ENCODE data around the gene ST6GALNAC4.

Gene ST6GALNAC4

DNA sequence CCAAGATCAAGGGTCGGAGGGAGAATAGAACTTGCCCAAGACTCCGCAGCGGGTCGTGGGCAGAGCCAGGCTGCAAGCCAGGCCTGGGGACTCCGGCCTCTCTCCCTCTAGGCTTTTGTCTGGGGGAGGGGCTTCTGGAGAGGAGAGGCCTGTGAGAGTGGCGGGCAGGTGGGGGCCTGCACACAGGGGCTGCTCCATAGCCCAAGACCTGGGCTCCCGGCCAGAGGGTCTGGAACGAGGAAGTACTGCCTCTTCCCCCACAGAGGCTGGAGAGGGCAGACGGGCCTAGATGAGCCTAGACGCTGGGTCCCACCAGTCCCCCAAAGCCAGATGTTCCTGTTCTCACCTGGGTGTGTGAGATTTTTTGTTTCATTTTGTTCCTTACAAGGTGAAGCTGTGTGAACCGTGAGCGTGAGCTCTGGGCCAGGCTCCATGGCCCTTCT lies 12.3 kb downstream of the ST6GALNAC4 start:
- TF ChIP-seq, protein P1, sequence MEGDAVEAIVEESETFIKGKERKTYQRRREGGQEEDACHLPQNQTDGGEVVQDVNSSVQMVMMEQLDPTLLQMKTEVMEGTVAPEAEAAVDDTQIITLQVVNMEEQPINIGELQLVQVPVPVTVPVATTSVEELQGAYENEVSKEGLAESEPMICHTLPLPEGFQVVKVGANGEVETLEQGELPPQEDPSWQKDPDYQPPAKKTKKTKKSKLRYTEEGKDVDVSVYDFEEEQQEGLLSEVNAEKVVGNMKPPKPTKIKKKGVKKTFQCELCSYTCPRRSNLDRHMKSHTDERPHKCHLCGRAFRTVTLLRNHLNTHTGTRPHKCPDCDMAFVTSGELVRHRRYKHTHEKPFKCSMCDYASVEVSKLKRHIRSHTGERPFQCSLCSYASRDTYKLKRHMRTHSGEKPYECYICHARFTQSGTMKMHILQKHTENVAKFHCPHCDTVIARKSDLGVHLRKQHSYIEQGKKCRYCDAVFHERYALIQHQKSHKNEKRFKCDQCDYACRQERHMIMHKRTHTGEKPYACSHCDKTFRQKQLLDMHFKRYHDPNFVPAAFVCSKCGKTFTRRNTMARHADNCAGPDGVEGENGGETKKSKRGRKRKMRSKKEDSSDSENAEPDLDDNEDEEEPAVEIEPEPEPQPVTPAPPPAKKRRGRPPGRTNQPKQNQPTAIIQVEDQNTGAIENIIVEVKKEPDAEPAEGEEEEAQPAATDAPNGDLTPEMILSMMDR (IDR thresholded peaks at IDR 0.05): no peak

DNA sequence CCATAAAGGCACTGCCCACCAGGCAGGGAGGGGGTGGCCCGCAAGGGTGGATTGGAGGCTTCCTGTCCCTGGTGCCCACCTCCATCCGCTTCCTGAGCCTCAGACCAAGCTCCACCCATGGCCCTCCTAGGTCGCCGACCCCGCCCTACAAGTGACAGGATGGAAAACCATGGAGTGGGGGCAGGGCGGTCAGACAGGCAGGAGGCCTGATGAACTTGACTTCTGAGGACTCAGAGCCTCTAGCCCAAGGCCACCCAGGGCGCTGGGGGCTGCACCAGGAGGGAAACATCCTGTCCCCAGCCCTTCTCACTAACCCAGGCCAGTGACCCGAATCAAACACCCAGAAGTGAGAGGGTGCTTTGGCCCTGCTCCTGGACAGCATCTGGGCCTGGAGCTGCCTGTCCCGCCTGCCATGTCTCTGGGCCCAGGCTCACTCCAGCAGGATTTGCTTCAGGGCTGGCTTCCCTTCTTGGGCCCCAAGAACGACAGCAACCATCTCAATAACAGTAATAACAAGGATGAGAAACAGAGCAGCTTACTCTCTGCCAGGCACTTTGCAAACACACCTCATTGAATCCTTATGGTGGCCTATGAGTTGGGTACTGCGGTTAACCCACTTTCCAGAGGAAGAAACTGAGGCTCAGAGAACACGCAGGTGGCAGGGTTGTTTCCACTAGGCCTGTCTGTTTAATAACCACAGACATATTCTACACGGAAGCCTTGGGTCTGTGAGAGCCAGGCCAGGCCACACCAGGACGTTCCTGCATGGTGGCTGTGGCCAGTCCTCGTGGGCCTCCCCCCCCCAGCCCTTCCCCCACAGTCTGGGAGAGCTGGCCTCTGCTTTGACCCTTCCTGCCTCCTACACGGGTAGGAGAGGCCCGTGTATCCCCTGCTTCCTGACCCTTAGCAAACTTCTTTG lies 13.0 kb downstream of the ST6GALNAC4 start:
- TF ChIP-seq, protein P1 (IDR thresholded peaks at IDR 0.05): no peak

DNA sequence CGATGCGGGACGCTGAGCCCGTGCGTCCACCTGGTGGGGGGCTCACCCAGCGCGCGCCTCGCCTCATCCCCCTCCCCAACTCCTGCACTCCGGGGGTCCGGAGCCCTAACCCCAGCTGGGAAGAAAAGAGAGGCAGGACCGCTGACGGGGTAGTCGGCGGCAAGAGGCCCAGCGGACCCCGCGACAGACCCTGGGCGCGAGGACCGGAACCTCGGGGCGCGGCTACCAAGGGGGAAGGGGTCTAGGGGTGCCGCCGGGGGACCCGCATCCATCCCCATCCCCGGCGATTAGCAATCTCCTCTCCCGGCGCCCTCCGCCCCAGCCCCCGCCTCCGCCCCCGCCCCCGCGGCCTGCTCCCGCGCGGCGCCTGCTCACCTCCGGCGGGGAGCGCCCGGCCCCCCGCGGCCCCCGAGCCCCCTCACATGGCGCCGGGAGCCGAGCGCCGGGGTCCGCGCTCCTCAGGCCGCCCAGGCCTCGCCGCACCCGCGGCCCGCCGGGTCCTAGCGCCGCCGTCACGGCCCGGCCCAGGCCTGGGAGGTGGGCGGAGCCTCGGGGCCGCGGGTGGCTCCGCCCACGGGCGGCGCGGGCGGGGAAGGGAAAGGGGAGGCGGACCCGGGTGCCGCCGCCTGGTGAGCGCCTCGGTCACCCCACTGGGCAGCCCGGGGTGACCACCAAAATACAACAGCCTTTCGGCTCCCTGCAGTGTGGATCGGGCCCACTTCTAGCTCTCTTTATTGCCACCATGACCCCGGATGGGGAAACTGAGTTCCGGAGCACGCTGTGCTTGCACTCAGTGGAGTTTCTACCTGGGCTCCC lies 17.5 kb downstream of the ST6GALNAC4 start, which contains the start of gene ST6GALNAC6:
ST6GALNAC6 (minus strand) TSS at position 476 of the 816 bp plus-strand sequence. CDS start 1,622 bp downstream, outside the sequence.
- TF ChIP-seq, protein P1 (IDR thresholded peaks at IDR 0.05): no peak

DNA sequence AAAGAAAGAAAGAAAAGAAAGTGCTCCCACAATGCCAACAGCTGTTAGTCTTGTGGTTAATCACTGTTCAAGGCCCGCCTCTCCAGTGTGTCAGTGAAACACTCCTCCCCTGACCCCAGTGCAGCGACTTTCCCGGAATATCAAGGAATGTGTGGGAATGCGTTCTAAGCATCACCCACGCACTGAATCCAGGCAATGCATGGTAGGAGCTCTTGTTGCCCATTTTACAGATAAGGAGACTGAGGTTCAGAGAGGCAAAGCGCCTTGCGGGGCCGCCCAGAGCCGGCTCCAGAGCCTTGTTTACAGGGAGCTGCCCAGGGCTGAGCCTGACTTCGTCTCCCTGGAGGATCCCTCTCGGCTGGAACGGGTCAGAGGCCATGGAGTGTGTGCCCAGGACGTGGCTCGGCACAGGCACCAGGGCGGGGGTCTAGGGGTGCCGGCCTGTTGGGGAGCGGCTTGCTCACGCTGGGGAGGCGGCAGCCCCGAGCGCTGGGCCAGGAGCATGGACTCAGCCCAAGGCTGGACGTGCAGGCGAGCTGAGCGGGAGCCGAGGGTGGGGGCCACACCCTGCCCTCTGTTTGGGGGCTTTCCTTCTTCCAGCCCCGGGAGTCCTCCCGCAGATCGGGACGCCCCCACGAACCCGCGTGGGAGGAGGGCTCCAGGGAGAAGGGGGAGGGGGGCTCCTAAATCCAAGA lies 18.3 kb downstream of the ST6GALNAC4 start:
- TF ChIP-seq, protein P1 (IDR thresholded peaks at IDR 0.05): no peak

DNA sequence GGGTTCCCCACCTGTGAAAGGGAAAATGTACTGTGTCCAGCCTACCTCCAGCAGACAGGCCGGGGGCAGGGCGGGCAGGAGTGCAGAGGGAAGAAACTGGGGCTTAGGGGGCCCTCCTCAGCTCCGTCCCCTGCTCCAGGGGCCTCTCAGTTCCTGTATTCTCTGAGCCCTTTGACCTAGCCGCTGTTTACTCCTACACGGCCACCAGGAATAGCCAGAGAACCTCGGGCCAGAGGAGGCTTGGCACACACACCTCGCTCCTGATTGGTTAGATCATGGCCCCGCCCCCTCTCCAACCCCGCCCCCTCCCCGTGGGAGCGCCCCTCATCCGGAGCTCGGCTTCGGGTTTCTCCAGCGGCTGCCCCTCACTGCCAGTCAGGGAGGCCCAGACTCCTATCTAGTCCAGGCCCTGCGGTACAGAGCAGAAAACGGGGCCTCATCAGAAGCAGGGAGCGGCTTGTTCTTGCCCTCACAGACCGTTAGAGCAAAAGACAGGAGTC lies 19.6 kb downstream of the ST6GALNAC4 start:
- TF ChIP-seq, protein P1 (IDR thresholded peaks at IDR 0.05): no peak

DNA sequence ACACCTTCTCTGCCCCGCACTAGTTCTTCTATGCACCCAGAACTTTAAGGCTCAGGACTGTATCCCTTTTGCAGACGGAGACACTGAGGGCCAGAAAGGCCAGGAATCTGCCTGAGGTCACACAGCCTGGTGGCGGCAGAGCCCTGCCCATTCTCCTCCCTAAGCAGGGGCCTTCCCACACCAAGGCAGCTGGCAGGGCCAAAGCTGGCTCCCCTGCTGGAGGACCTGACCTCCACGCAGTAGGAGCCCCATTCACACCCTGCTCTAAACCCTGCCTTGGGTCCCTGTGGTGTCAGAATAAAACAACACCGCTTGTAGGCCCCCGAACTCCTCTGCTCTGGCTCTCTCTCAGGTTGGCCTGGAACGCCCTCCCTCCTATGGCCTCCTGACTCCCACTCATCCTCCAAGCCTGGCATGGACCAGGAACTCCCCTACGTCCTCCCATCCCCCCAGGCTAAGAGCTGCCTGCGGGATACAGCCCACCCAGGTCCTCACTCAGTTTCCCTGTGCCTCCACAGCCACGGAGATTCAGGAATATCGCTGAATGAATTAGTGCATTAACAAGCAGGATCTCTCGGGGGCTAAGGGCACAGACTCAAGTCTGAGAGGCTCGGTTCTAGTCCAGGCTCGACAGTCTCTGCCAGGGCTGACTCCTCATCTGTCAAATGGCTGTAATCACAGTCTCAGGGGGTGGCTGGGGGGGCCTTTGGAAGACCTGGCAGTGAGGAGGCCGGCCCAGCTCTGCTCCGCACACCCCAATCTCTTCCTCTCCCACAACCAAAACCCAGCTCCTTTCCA lies 20.2 kb downstream of the ST6GALNAC4 start:
- TF ChIP-seq, protein P1 (IDR thresholded peaks at IDR 0.05): no peak

Measured in LNCAP (cell line).